HG03354 (cell line): ENCODE results near the gene RIN1.

ENCODE experiments used
- ATAC-seq: cut with Tn5 transposase; IDR thresholded peaks from one replicate; pipeline ENCODE4 v1.9.1; 2021; ENCODE audit warnings: mild to moderate bottlenecking; ENCODE audit not compliant: unreplicated experiment, poor library complexity, severe bottlenecking

The RIN1 gene

GRCh38 chr11:66287211-66287888 lies 48.9 kb downstream of the RIN1 start:
- no peak for ATAC-seq

GRCh38 chr11:66286699-66287098 lies 49.5 kb downstream of the RIN1 start:
- ATAC-seq, result no peak

- ATAC-seq, result no peak
Measured at GRCh38 chr11:66285250-66285947, 50.8 kb downstream of the RIN1 start.

- no peak for ATAC-seq
Measured at GRCh38 chr11:66284526-66285078, 51.6 kb downstream of the RIN1 start.

- no peak for ATAC-seq
Measured at GRCh38 chr11:66283461-66284105, 52.7 kb downstream of the RIN1 start.

GRCh38 chr11:66282468-66283455 lies 53.5 kb downstream of the RIN1 start:
- ATAC-seq, result peak; percentile 80
